HG03025 (cell line): ENCODE data around the gene MYOM1.
"Not testable (repeated sequence)": the region's sequence is repeated elsewhere in the genome, so short reads cannot be mapped to it uniquely, and the experiment has no call there.

ENCODE experiments used
- ATAC-seq: cut with Tn5 transposase; IDR thresholded peaks from one replicate; pipeline ENCODE4 v1.9.1; 2021; ENCODE audit warnings: mild to moderate bottlenecking, moderate library complexity; ENCODE audit not compliant: unreplicated experiment, low FRiP score

Gene MYOM1

GRCh38 chr18:3062798-3063680 lies 156.7 kb downstream of the MYOM1 start:
- ATAC-seq, result no peak

GRCh38 chr18:3061581-3062312 lies 158.0 kb downstream of the MYOM1 start:
- no peak for ATAC-seq

GRCh38 chr18:3060667-3061580 lies 158.8 kb downstream of the MYOM1 start:
- ATAC-seq, result no peak

GRCh38 chr18:3059272-3059671 lies 160.5 kb downstream of the MYOM1 start:
- ATAC-seq, result no peak

- no peak for ATAC-seq
Observed at GRCh38 chr18:3058328-3059191, 161.2 kb downstream of the MYOM1 start.

- no peak for ATAC-seq
Observed at GRCh38 chr18:3057526-3057925, 162.2 kb downstream of the MYOM1 start.

- ATAC-seq, result no peak
Observed at GRCh38 chr18:3056311-3056710, 163.5 kb downstream of the MYOM1 start.

GRCh38 chr18:3055816-3056215 lies 164.0 kb downstream of the MYOM1 start:
- ATAC-seq, result no peak

GRCh38 chr18:3055186-3055728 lies 164.5 kb downstream of the MYOM1 start:
- ATAC-seq, result no peak

- ATAC-seq, result no peak
Observed at GRCh38 chr18:3054780-3055179, 165.0 kb downstream of the MYOM1 start.

- ATAC-seq, result no peak
Observed at GRCh38 chr18:3054214-3054613, 165.6 kb downstream of the MYOM1 start.

GRCh38 chr18:3053081-3053480 lies 166.7 kb downstream of the MYOM1 start:
- no peak for ATAC-seq

GRCh38 chr18:3052411-3052758 lies 167.4 kb downstream of the MYOM1 start:
- no peak for ATAC-seq

- no peak for ATAC-seq
Observed at GRCh38 chr18:3051718-3052410, 167.9 kb downstream of the MYOM1 start.

GRCh38 chr18:3049897-3050454 lies 169.8 kb downstream of the MYOM1 start:
- ATAC-seq, result not testable (repeated sequence)

- ATAC-seq, result no peak
Observed at GRCh38 chr18:3048820-3049349, 170.9 kb downstream of the MYOM1 start.

- ATAC-seq, result no peak
Observed at GRCh38 chr18:3048121-3048520, 171.6 kb downstream of the MYOM1 start.

GRCh38 chr18:3046216-3046808 lies 173.5 kb downstream of the MYOM1 start:
- ATAC-seq, result no peak
